Muscle layer of colon (tissue), 2 donors: ENCODE results near the gene OR2J3.
"Not testable (repeated sequence)": the region's sequence is repeated elsewhere in the genome, so short reads cannot be mapped to it uniquely, and the experiment has no call there.

Experiments
- H3K27ac ChIP-seq: one replicate; pipeline ENCODE4 v1.7.0; 2013; ENCODE audit warnings: low read depth, mild to moderate bottlenecking, low read length, moderate library complexity
- H3K27me3 ChIP-seq, 2 donors: one replicate each; pipeline ENCODE4 v1.7.0; 2013; ENCODE audit warnings: low read length in 2 of 2, mild to moderate bottlenecking in 2 of 2; ENCODE audit not compliant: insufficient read depth in 2 of 2, control insufficient read depth in 1 of 2
- H3K36me3 ChIP-seq: one replicate; pipeline ENCODE4 v1.7.0; 2013; ENCODE audit warnings: mild to moderate bottlenecking, low read length; ENCODE audit not compliant: insufficient read depth
- H3K4me1 ChIP-seq: one replicate; pipeline ENCODE4 v1.7.0; 2013; ENCODE audit warnings: mild to moderate bottlenecking, low read length; ENCODE audit not compliant: insufficient read depth
- H3K4me3 ChIP-seq, 2 donors: one replicate each; pipeline ENCODE4 v1.7.0; 2013; ENCODE audit warnings: low read length in 2 of 2, low read depth in 1 of 2, mild to moderate bottlenecking in 1 of 2, moderate library complexity in 1 of 2
- H3K9ac ChIP-seq: one replicate; pipeline ENCODE4 v1.7.0; 2013; ENCODE audit warnings: low read length
- H3K9me3 ChIP-seq: one replicate; pipeline ENCODE4 v1.7.0; 2013; ENCODE audit warnings: mild to moderate bottlenecking, low read length
- donor health status: abdominal sarcoma.
- donor health status: Adenocarcinoma of cecum.

OR2J3 gene

DNA sequence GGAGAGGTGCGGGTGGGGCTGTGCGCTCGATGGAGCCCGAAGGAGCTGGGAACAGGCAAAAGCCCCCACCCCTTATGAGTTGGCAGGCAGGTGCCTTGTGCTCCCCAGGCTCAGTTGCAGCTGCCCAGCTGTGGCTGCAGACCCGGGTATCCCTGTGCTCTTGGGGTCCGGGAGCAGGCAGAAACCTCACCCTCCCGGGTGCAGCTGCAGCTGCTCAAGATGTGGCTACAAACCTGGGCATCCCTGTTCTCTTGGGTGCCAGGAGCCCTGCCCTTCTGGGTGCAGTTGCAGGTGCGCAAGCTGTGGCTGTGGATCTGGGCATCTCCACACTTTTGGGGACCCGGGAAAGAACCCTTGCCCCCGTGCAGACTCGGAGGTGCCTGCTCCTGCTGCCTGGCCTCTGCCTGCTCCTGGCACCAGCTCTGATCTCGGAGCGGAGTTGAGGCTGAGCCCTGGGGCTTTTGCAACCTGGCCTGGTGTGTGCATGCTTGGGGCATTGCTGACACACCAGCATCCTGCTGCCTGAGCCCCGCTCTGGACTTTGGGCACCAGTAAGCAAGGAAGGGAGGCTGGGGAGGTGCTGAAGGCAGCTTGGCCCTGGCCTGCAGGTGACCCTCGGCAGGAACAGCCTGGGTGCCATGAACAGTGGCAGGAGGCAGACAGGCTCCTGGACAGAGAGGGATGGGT lies 21.6 kb downstream of the OR2J3 start:
- Histone ChIP-seq H3K27me3 (no peaks in the 10 kb centered on the region), H3K4me3 (no peak overlapping the region), H3K27ac (no peak overlapping the region), H3K4me1 (no peaks in the 10 kb centered on the region), H3K9me3 (no peaks in the 10 kb centered on the region), H3K36me3 (no peaks in the 10 kb centered on the region), H3K9ac (no peak overlapping the region)

DNA sequence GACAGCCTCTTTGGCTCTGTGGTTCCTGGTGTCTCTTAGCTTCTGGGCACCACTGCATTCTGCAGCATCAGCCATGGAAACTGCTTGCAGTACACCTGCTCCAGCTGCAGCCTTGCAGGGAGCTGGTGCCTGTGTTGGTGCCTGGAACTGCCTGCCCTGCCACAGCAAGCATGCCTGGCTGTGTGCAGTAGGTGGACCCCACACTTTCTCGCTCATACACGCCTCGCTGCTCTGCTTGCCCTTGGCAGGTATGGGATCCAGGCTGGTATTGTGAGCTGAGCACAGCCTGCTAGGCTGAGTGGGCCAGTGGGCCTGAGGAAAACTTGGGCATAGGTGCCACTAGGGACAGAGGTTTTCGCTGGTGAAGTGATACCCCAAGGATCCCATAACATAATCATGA lies 22.8 kb downstream of the OR2J3 start:
- Histone ChIP-seq H3K4me3 (no peak overlapping the region), H3K9ac (no peak overlapping the region), H3K4me1 (no peaks in the 10 kb centered on the region), H3K27ac (no peak overlapping the region), H3K9me3 (no peaks in the 10 kb centered on the region), H3K27me3 (no peaks in the 10 kb centered on the region), H3K36me3 (no peaks in the 10 kb centered on the region)

DNA sequence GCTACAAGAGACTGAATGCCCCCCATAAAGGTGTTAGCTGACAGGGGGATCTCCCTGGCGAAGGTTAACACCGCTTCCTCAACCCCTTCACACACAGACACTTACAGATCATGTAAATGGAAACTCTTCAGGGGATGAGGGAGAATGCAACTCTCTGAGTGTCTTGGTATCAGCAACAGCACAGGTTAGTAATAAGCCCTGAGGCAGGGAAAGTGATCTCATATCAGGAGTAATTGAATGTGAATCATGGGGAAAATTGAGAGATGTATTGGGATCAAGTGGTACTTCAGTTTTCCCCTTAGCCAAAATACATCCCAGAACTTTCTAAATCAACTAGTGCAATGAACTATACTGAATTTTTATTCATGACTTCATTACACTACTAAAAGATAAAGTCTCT lies 23.8 kb downstream of the OR2J3 start:
- no peak overlapping the region for H3K27ac ChIP-seq
- no peak overlapping the region for H3K4me3 ChIP-seq
- H3K36me3 ChIP-seq = no peaks in the 10 kb centered on the region
- H3K4me1 ChIP-seq = no peaks in the 10 kb centered on the region
- no peaks in the 10 kb centered on the region for H3K9me3 ChIP-seq
- no peaks in the 10 kb centered on the region for H3K27me3 ChIP-seq
- no peak overlapping the region for H3K9ac ChIP-seq

DNA sequence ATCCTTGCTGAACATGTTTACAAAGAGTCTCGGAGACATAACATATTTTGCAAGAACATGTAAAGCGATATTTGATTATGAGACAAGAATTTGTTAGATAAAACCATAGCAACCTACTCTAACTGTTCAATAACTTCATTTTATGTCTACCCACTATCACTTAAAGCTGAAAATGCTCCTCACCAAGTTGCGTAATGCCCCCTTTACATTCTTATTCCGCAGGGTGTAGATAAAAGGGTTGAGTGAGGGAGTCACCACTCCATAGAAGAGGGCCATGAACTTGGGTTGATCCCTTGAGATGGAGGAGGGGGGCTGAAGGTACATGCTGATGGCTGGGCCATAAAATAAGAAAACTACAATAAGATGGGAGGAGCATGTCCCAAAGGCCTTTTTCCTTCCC lies 29.9 kb downstream of the OR2J3 start:
- no peaks in the 10 kb centered on the region for H3K36me3 ChIP-seq

DNA sequence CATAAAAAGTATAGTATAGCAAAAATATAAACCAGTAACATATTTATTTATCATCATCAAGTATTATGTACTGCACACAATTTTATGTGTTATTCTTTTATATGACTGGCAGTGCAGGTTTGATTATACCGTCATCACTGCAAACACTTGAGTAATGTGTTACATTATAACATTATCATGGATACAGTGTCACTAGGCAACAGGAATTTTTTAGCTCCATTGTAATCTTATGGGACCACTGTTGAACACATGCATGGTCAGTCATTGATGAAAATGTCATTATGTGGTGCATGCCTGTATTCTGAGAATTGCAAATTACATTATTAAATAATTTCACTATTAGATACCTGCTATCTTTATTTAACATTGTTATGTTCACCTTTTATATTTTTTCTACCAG lies 33.7 kb downstream of the OR2J3 start:
- H3K4me1 ChIP-seq = no peaks in the 10 kb centered on the region
- H3K27ac ChIP-seq = no peak overlapping the region
- H3K9ac ChIP-seq = no peak overlapping the region
- H3K4me3 ChIP-seq = no peak overlapping the region
- H3K9me3 ChIP-seq = no peaks in the 10 kb centered on the region
- no peaks in the 10 kb centered on the region for H3K36me3 ChIP-seq
- no peaks in the 10 kb centered on the region for H3K27me3 ChIP-seq

More for the DNA sequence above, 29.9 kb downstream of the OR2J3 start:
- H3K4me1 ChIP-seq = no peaks in the 10 kb centered on the region
- no peaks in the 10 kb centered on the region for H3K27me3 ChIP-seq
- no peak overlapping the region for H3K9ac ChIP-seq
- no peaks in the 10 kb centered on the region for H3K9me3 ChIP-seq
- no peak overlapping the region for H3K4me3 ChIP-seq
- H3K27ac ChIP-seq = no peak overlapping the region

DNA sequence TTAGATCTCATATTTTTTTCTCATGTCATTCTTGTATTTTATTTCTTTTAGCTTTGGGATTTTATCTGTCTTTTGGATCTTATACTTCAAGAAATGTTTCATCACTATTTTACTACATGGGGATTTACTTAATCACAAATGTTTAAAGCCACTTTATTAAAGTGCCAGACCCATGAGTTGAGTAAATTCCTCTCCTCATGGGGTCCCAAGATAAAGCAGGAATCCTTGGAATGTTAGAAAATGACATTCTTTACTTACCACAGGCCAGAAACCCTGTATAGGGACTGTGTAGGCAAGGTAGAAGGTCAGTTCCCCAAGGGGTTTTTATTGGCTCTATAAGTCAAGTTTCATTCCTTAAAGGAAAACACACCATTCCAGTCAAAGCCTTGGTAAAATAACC lies 34.5 kb downstream of the OR2J3 start:
- Histone ChIP-seq H3K9ac (no peak overlapping the region), H3K27me3 (no peaks in the 10 kb centered on the region), H3K36me3 (no peaks in the 10 kb centered on the region), H3K4me1 (no peaks in the 10 kb centered on the region), H3K27ac (no peak overlapping the region), H3K4me3 (no peak overlapping the region), H3K9me3 (no peaks in the 10 kb centered on the region)

DNA sequence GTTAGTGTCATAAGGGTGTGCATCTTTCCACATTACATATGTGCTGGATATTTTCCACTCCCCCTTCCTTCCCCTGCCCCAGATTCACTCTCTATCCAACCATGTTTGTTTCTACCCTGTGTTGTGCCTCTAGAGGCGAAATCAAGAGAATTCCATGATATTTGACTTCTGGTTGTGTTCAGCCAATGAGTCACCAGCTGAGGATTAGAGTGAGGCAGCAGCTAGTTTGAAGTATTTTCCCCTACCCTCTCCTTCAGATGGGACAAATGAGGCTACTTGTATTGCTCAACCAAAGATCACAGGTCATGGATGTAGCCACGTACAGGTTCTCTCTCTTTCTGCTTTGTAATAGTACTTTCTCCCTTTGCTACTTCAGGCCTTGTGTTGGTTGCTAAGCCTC lies 38.3 kb downstream of the OR2J3 start:
- H3K9ac ChIP-seq = no peak overlapping the region
- H3K4me1 ChIP-seq = no peaks in the 10 kb centered on the region
- H3K27me3 ChIP-seq = no peaks in the 10 kb centered on the region
- no peak overlapping the region for H3K27ac ChIP-seq
- H3K9me3 ChIP-seq = no peaks in the 10 kb centered on the region
- H3K36me3 ChIP-seq = no peaks in the 10 kb centered on the region
- no peak overlapping the region for H3K4me3 ChIP-seq

DNA sequence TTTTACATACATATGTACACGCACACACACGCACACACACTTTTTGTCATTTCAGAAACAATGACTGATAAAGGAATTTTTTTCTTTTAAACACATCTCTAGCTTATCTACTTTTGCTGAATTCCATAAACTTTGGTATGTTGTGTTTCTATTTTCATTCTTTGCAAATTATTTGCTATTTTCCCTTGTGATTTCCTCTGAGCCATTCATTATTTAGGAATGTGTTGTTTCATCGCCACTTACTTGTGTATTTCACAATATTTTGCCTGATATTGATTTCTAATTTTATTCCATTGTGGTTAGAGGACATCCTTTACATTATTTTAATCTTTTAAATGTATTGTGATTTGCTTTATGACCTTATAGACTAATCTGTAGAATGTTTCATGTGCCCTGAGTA lies 39.2 kb downstream of the OR2J3 start:
- Histone ChIP-seq H3K9ac (no peak overlapping the region), H3K36me3 (no peaks in the 10 kb centered on the region), H3K9me3 (no peaks in the 10 kb centered on the region), H3K4me1 (no peaks in the 10 kb centered on the region), H3K4me3 (no peak overlapping the region), H3K27me3 (no peaks in the 10 kb centered on the region), H3K27ac (no peak overlapping the region)

DNA sequence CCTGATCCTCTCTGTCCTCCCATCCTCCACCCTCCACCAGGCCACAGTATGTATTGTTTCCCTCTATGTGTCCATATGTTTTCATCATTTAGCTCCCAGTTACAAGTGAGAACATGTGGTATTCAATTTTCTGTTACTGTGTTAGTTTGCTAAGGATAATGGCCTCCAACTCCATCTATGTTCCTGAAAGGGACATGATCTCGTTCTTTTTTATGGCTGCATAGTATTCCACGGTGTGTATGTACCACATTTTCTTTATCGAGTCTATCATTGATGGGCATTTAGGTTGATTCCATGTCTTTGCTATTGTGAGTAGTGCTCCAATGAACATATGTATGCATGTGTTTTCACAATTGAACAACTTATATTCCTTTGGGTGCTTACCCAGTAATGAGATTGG lies 41.6 kb downstream of the OR2J3 start:
- not testable (repeated sequence) for H3K4me1 ChIP-seq, H3K36me3 ChIP-seq, H3K9ac ChIP-seq, H3K4me3 ChIP-seq, H3K27ac ChIP-seq, H3K27me3 ChIP-seq, H3K9me3 ChIP-seq

DNA sequence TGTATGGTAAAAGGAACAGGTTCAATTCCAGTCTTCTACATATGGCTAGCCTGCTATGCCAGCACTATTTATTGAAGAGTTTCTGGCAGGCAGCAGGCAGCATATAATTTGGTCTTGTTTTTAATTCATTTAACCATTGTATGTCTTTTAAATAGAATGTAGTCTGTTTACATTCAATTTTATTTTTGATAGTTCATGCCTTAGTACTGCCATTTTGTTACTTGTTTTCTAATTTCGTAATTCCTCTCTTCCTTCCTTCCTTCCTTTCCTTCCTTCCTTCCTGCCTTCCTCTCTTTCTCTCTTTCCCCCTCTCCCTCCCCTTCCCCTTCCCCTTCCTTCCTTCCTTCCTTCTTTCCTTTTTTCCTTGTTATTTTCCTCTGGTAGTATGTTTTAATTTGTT lies 45.2 kb downstream of the OR2J3 start:
- H3K4me1 ChIP-seq = no peaks in the 10 kb centered on the region
- H3K9me3 ChIP-seq = no peaks in the 10 kb centered on the region
- H3K27me3 ChIP-seq = no peaks in the 10 kb centered on the region
- H3K4me3 ChIP-seq = no peak overlapping the region
- H3K36me3 ChIP-seq = no peaks in the 10 kb centered on the region
- no peak overlapping the region for H3K9ac ChIP-seq
- no peak overlapping the region for H3K27ac ChIP-seq

DNA sequence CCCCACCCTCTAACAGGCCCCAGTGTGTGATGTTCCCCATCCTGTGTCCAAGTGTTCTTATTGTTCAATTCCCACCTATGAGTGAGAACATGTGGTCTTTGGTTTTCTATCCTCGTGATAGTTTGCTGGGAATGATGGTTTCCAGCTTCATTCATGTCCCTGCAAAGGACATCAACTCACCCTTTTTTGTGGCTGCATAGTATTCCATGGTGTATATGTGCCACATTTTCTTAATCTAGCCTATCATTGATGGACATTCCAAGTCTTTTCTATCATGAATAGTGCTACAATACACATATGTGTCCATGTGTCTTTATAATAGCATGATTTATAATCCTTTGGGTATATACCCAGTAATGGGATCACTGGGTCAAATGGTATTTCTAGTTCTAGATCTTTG lies 47.3 kb downstream of the OR2J3 start:
- not testable (repeated sequence) for H3K4me3 ChIP-seq, H3K36me3 ChIP-seq, H3K4me1 ChIP-seq, H3K9me3 ChIP-seq, H3K27me3 ChIP-seq, H3K27ac ChIP-seq, H3K9ac ChIP-seq

DNA sequence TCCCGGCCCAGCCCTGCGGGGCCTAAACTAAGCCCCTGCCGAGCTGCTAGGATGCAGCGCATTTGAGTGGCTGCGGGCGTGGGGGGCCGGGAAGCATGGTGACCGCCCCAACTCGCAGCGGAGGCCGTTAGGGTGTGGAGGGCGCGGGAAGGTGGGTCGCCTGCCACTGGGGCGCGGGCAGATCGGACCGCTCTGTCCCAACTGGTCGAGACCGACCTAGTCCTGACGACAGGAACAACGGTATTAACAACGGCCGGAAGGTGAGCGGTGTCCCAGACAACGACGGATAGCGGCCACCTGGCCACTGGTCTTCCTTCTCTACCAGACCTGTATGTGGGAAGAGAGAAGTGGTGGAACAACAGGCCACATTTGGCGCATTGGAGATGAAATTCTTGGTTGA lies 52.1 kb downstream of the OR2J3 start:
- H3K4me3 ChIP-seq, H3K4me1 ChIP-seq, H3K36me3 ChIP-seq, H3K9ac ChIP-seq, H3K9me3 ChIP-seq, H3K27me3 ChIP-seq, H3K27ac ChIP-seq: not testable (repeated sequence)
